Measurements from ENCODE around the gene MRGPRD.

Gene MRGPRD

DNA sequence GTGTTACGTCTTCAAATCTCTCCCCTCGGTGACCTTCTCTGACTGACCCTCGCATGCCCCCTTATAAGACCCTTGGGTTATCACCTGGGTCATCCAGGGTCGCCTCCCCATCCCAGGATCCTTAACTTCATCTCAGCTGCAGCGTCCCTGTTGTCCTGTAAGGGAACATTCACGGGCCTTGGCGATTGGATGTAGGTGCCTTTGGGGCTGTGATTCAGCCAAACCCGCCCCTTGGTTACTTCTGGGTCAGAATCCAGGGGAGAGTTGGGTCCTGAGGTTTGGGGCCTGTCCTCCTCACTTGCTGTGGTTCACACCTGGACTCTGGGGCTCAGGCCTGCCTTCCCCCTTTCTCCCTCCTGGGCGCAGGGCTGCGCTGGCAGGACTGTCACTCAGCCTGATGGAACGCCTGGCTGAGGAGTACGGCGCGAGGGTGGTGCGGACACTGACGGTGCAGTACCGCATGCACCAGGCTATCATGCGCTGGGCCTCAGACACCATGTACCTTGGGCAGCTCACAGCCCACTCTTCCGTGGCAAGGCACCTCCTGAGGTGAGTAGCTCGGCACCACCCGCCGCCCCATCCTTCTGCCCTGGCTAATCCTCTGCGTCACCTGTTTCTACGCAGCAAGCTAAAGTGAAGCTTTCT is 47.7 kb downstream of the MRGPRD start:
- Histone ChIP-seq H3K4me3 (ENCODE audit: insufficient read depth, low read depth, low read length) (no peak overlapping the region), H3K36me3 (ENCODE audit: control insufficient read depth, insufficient read depth, low read length) (peaks cover 30% of the 10 kb centered on the region), H3K27ac (ENCODE audit: insufficient read depth, low read depth, low read length, poor library complexity, severe bottlenecking) (no peak overlapping the region), H3K9me3 (ENCODE audit: control insufficient read depth, low read length) (no peaks in the 10 kb centered on the region), H3K4me1 (ENCODE audit: control insufficient read depth, insufficient read depth, low read length) (no peaks in the 10 kb centered on the region), H3K27me3 (ENCODE audit: control insufficient read depth, insufficient read depth, low read length, poor library complexity, severe bottlenecking) (no peaks in the 10 kb centered on the region)
- WGBS, 2 experiments: 95 to 96% methylated on average over 24 of the region's 24 CpGs

DNA sequence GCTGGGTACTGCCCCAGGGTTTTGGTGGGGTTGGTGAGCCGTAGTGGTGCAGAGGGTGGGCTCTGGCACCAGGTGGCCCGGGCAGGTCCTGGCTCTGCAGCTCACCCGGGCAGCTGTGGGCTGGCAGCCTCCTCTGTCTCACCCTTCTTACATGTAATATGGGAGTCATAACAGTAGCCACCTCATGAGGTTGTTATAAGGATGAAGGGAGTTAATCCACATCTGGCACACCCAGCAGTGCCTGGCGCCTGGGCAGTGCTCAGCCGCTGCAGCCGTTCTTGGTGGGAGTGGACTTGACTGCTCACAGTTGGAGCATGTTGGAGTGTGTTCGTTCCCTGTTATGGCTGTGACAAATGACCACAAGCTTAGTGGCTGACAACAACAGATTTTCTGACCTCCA is 48.4 kb downstream of the MRGPRD start:
- H3K4me1 ChIP-seq (ENCODE audit: control insufficient read depth, insufficient read depth, low read length): no peaks in the 10 kb centered on the region
- WGBS, 2 experiments: 94 to 95% methylated on average over 7 of the region's 7 CpGs
- H3K27ac ChIP-seq (ENCODE audit: insufficient read depth, low read depth, low read length, poor library complexity, severe bottlenecking): no peak overlapping the region
- peaks cover 28% of the 10 kb centered on the region for H3K36me3 ChIP-seq (ENCODE audit: control insufficient read depth, insufficient read depth, low read length)
- no peaks in the 10 kb centered on the region for H3K27me3 ChIP-seq (ENCODE audit: control insufficient read depth, insufficient read depth, low read length, poor library complexity, severe bottlenecking)
- no peaks in the 10 kb centered on the region for H3K9me3 ChIP-seq (ENCODE audit: control insufficient read depth, low read length)
- H3K4me3 ChIP-seq (ENCODE audit: insufficient read depth, low read depth, low read length): no peak overlapping the region

GRCh38 chr11:68931911-68932310 is 48.9 kb downstream of the MRGPRD start:
- Histone ChIP-seq H3K27me3 (ENCODE audit: control insufficient read depth, insufficient read depth, low read length, poor library complexity, severe bottlenecking) (no peaks in the 10 kb centered on the region), H3K9me3 (ENCODE audit: control insufficient read depth, low read length) (no peaks in the 10 kb centered on the region), H3K4me1 (ENCODE audit: control insufficient read depth, insufficient read depth, low read length) (no peaks in the 10 kb centered on the region), H3K36me3 (ENCODE audit: control insufficient read depth, insufficient read depth, low read length) (peaks cover 24% of the 10 kb centered on the region), H3K4me3 (ENCODE audit: insufficient read depth, low read depth, low read length) (no peak overlapping the region), H3K27ac (ENCODE audit: insufficient read depth, low read depth, low read length, poor library complexity, severe bottlenecking) (no peak overlapping the region)
- 89 to 91% methylated on average over 17 of the region's 17 CpGs for WGBS, 2 experiments

DNA sequence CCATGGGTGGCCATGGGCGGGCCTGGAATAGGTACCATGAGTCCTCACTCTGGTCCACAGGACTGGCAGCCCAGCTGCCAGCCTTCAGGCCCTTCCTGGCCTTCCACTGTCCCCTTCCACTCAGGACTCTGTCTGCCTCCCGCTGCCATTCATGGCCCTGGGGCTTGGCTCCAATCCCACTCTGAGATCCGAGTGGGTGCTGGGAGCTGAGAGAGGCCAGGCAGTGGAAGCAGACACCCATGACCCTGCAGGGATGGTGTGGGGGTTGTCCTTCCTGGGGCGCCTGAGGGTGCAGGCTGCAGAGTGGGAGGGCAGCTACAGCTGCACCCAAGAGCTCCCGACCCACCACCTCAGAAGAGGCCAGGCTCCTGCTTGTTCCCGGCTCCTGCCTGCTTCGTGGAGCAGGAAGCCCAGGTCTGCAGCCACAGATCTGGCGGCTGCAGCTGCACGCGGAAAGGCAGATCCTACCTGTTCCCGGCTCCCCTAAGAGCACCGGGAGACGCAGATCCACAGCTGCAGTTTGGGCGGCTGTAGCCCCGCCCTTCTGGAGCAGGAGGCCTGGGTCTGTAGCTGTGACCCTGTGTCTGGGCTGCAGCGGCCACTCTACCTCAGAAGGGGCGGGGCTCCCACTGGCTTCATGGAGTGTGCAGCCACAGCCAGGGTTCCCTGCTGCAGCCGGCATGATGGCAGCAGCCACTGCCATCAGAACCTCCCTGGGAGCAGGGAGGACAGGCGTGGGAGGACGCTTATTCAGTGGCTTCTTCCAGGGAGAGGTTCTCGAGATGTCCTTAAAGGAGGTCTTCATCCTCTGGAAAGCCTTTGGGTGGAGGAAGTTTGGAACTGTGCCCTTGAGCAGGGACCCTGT is 49.6 kb downstream of the MRGPRD start:
- 91% methylated on average over 21 of the region's 21 CpGs for WGBS, 2 experiments
- H3K27me3 ChIP-seq (ENCODE audit: control insufficient read depth, insufficient read depth, low read length, poor library complexity, severe bottlenecking): no peaks in the 10 kb centered on the region
- H3K9me3 ChIP-seq (ENCODE audit: control insufficient read depth, low read length): peaks cover 2% of the 10 kb centered on the region
- H3K4me3 ChIP-seq (ENCODE audit: insufficient read depth, low read depth, low read length): no peak overlapping the region
- no peaks in the 10 kb centered on the region for H3K4me1 ChIP-seq (ENCODE audit: control insufficient read depth, insufficient read depth, low read length)
- H3K27ac ChIP-seq (ENCODE audit: insufficient read depth, low read depth, low read length, poor library complexity, severe bottlenecking): no peak overlapping the region
- H3K36me3 ChIP-seq (ENCODE audit: control insufficient read depth, insufficient read depth, low read length): peaks cover 27% of the 10 kb centered on the region
